Muscle layer of duodenum (tissue), 2 donors: Measurements from ENCODE around the gene LRMDA.

ENCODE experiments used
- H3K27ac ChIP-seq: one replicate; pipeline ENCODE4 v1.7.0; 2013; ENCODE audit warnings: mild to moderate bottlenecking, low read length
- H3K27me3 ChIP-seq: one replicate; pipeline ENCODE4 v1.7.0; 2013; ENCODE audit warnings: low read depth, mild to moderate bottlenecking, control low read depth, low read length
- H3K36me3 ChIP-seq, 2 donors: one replicate each; pipeline ENCODE4 v1.7.0; 2013; ENCODE audit warnings: low read length in 2 of 2, control low read depth in 1 of 2, mild to moderate bottlenecking in 1 of 2; ENCODE audit not compliant: insufficient read depth in 2 of 2, control insufficient read depth in 1 of 2
- H3K4me1 ChIP-seq, 2 donors: one replicate each; pipeline ENCODE4 v1.7.0; 2013; ENCODE audit warnings: low read length in 2 of 2, mild to moderate bottlenecking in 2 of 2, control low read depth in 1 of 2, moderate library complexity in 1 of 2; ENCODE audit not compliant: insufficient read depth in 2 of 2, control insufficient read depth in 1 of 2
- H3K4me3 ChIP-seq, 2 donors: one replicate each; pipeline ENCODE4 v1.7.0; 2013; ENCODE audit warnings: low read length in 2 of 2, low read depth in 1 of 2, mild to moderate bottlenecking in 1 of 2
- H3K9me3 ChIP-seq, 2 donors: one replicate each; pipeline ENCODE4 v1.7.0; 2013; ENCODE audit warnings: low read length in 2 of 2, control low read depth in 1 of 2, mild to moderate bottlenecking in 1 of 2; ENCODE audit not compliant: control insufficient read depth in 1 of 2
- donor health status: healthy.

The LRMDA gene

DNA sequence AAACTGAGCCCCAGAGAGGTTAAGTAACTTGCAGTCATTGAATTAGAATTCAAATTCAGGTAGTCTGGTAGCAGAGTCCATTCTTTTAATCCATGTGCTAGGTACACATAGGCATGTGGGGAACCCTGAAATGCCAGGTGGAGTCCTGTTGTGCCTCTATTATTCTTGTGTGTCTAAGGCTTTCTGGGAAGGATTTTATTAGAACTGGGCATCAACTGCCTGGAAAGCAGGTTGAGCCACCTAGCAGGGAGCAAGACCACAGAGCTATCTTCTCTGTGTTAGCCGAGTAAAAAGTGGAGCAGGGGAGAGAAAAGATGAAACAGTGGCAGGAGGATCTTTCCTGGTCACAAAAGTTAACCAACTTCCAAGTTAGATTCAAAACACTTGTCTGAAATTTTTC is 494.6 kb downstream of the LRMDA start:
- H3K9me3 ChIP-seq = no peaks in the 10 kb centered on the region
- H3K4me1 ChIP-seq = no peaks in the 10 kb centered on the region
- H3K27me3 ChIP-seq = no peaks in the 10 kb centered on the region
- no peak overlapping the region for H3K4me3 ChIP-seq
- no peak overlapping the region for H3K27ac ChIP-seq
- no peaks in the 10 kb centered on the region for H3K36me3 ChIP-seq

DNA sequence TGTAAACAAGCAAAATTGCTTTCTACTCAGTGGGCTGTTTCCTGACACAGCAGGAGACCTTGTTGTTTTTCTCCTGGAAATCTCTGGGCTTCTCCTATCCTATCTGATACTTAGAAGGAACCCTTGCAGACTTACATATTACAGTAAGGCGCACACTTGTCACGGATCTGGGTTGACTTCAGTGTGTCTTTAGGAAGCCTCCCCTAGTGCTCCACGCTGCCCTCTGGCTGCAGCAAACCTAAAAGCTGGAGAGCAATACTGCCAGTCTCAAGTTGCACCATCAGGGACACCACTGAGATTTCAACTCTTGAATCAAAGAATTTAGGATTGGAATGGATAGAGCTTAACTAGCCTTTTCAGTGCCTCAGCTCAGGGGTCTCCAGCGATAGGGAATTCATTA is 495.3 kb downstream of the LRMDA start:
- Histone ChIP-seq H3K4me1 (no peaks in the 10 kb centered on the region), H3K36me3 (no peaks in the 10 kb centered on the region), H3K27ac (no peak overlapping the region), H3K9me3 (no peaks in the 10 kb centered on the region), H3K4me3 (no peak overlapping the region), H3K27me3 (no peaks in the 10 kb centered on the region)

DNA sequence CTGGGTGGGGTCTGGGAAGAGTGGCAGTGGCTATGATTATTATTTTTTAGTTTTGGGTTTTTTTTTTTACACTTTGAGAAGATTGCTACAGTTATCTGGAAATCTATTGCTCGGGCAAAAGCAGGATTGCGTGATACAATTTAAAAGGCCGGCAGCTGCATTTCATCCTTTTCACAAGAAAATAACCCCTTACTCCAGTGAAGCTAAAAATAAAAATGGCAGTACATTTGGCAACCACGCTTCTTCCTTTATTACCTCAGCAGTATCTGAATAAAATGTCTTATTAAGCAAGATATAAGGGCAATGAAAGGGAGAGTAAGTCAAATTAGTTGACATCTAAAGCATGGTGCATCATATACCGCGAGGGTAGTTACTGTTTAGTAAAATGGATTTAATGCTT is 496.8 kb downstream of the LRMDA start:
- Histone ChIP-seq H3K9me3 (no peaks in the 10 kb centered on the region), H3K27ac (no peak overlapping the region), H3K4me1 (no peaks in the 10 kb centered on the region), H3K36me3 (no peaks in the 10 kb centered on the region), H3K27me3 (no peaks in the 10 kb centered on the region), H3K4me3 (no peak overlapping the region)

DNA sequence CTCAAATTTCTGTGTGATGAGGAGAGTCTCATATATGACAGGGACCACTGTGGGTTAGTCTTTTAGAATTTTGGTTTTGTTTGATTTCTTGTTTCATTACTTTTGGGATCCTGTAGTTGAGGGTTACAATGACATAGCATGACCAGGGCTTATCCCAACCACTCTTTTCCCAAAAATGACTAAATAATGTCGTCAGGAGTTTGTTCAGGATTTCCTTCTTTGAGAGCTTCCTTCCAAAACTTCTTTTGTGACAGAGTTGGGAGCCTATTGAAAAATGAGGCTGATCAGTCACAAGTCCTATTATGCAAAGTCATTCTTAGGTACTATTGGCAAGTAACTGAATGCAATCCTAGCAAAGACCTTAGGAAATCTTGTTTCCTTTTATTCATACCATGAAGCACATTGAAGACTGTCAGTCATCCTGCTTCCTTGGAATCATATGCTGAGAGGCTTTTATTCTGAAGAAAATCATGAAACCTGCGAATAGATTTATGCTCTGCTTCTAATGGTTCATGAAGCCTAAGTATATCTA is 498.3 kb downstream of the LRMDA start:
- H3K27ac ChIP-seq = no peak overlapping the region
- no peaks in the 10 kb centered on the region for H3K27me3 ChIP-seq
- H3K36me3 ChIP-seq = no peaks in the 10 kb centered on the region
- no peaks in the 10 kb centered on the region for H3K9me3 ChIP-seq
- H3K4me3 ChIP-seq = no peak overlapping the region
- no peaks in the 10 kb centered on the region for H3K4me1 ChIP-seq

DNA sequence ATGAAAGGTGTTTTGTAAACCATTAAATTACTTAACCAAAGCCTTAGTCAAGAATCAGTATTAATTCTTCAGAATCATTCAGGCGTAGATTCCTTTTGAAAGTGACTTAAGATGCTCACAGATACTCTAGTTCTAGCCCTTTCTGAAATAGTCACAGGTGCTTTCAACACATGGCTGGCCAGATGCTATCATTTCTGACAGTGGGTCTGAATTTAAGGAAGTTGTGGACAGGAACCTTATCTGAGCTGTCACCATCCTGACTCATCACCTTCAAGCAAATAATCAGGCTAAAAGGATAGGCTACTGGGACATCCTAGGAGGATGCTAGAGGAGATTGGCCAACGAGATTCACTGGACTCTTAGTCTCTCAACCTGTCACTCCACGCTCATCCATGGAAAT is 501.5 kb downstream of the LRMDA start:
- Histone ChIP-seq H3K9me3 (no peaks in the 10 kb centered on the region), H3K27ac (no peak overlapping the region), H3K27me3 (no peaks in the 10 kb centered on the region), H3K36me3 (no peaks in the 10 kb centered on the region), H3K4me3 (no peak overlapping the region), H3K4me1 (no peaks in the 10 kb centered on the region)

DNA sequence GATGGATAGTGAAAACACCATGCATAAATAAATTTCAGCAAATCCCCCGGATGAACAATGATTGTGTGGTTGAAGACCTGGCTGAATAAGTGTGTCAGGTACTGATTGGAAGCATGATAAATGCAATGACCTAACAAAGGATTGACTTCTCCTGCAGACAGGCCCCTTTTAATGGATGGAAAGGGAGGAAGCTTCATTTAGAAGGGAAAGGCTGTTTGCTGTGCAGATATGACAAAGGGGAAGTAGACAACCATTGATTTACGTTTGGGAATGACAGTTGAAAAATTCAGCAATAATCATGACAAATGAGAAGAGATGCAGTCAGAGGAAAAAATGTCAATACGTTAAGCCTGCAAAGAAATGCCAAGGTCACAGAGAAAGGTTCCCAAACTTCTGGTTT is 503.8 kb downstream of the LRMDA start:
- Histone ChIP-seq H3K27me3 (no peaks in the 10 kb centered on the region), H3K36me3 (no peaks in the 10 kb centered on the region), H3K27ac (no peak overlapping the region), H3K9me3 (no peaks in the 10 kb centered on the region), H3K4me3 (no peak overlapping the region), H3K4me1 (no peaks in the 10 kb centered on the region)

DNA sequence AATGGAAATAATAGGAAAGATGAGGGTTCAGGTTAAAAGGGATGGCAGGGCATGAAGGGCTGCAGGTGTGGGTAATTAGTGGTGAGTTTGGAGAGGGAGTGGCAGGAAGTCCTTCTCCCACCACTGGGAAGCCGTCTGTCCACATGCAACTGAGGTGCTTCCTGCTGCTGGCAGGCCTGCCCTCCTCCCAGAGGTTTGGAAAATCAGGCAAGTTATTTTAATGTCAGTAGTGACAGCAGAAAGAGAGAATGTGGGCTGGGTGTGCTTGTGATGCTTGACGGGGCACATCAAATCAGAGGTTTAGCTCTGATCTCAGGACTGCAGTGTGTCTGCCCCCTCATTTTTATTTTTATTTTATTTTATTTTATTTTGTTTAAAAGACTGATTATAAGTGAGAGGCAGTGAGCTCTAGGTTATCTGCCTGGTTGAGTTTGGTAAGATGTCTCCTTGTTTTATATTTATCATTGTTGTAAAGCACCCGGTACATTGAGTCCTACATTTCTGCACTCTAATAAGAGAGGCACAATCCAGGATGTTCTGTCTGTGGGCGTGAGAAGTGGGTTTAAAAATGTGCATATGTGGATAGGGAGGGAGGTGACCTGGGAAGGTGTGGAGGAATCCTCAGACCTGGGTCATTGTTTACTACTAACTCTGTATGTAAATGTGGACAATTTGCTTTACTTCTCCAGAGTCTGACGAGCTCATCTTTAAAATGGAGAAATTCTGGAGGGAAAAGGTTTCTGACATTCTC is 504.4 kb downstream of the LRMDA start:
- Histone ChIP-seq H3K4me1 (no peaks in the 10 kb centered on the region), H3K4me3 (no peak overlapping the region), H3K9me3 (no peaks in the 10 kb centered on the region), H3K27me3 (no peaks in the 10 kb centered on the region), H3K36me3 (no peaks in the 10 kb centered on the region), H3K27ac (no peak overlapping the region)

DNA sequence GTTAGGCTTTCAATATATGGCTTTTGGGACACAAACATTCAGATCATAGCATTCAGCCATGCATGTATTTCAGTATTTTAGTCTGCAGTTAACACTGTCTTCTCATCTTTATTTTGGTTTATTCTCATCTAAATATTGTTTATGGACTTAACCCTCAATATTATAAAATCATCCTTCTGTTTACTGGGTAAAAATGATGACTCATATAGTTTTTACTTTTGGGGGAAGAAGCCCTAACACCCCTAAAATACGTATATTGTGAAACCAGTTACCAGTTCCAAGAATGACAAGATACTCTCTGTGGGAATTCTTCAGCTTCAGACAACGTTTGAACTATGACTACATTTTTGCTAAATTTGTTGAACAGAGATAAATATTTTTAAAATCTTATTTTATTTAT is 505.4 kb downstream of the LRMDA start:
- Histone ChIP-seq H3K27me3 (no peaks in the 10 kb centered on the region), H3K36me3 (no peaks in the 10 kb centered on the region), H3K9me3 (no peaks in the 10 kb centered on the region), H3K27ac (no peak overlapping the region), H3K4me1 (no peaks in the 10 kb centered on the region), H3K4me3 (no peak overlapping the region)

DNA sequence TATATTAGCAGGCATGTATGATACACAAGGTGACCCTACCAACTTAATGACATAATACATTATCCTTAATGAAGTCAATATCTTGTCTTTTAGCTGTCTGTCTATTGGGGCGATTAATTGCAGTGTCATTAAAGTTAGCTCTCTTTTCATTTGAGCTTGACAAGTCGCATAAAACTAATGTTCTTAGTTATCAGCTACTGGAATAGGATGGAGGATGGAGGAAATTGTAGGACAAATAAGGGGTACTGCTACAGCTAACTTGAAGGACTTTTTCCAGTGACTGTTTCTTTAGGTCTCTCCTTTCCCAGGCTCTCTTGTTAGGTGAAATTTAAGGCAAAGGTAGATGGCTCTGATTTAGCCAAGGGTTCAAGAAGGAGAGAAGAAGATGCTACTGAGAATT is 506.4 kb downstream of the LRMDA start:
- Histone ChIP-seq H3K27me3 (no peaks in the 10 kb centered on the region), H3K27ac (no peak overlapping the region), H3K36me3 (no peaks in the 10 kb centered on the region), H3K9me3 (no peaks in the 10 kb centered on the region), H3K4me1 (no peaks in the 10 kb centered on the region), H3K4me3 (no peak overlapping the region)

DNA sequence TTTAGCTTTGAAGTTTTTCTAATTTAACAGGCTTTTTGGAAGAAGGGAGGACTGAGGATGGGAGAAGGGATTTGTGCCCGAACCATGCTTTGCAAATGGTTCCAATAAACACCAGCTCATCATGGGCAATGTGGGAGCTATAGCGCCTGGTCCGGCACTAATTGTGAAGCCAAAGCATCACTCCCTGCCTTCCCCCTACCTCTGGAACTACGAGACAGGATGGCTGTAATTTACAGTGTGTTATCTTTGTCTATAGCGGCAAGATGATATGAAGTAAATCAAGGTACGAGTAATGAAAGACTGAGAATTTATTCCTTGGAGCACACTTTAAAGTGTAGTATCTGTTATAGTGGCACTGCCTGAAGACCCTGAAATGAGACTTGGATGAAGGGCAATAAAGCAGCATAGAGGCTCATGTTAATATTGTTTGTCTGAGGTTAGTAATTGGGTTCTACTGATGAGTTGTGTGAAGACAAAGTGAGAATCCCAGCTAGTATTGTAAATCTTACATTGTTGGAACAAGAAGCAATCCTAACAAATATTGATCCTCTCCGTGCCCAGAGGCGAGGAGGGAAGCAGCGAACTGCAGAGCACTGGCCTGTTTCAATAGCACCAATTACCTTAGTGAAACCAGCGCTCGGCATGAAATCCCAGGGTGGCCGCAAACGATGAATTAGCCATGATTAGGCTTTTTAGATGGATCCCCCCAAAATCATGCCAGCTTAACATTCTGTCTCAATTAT is 507.1 kb downstream of the LRMDA start:
- H3K4me3 ChIP-seq = no peak overlapping the region
- H3K27me3 ChIP-seq = no peaks in the 10 kb centered on the region
- H3K36me3 ChIP-seq = no peaks in the 10 kb centered on the region
- H3K4me1 ChIP-seq = no peaks in the 10 kb centered on the region
- H3K9me3 ChIP-seq = no peaks in the 10 kb centered on the region
- H3K27ac ChIP-seq = no peak overlapping the region

DNA sequence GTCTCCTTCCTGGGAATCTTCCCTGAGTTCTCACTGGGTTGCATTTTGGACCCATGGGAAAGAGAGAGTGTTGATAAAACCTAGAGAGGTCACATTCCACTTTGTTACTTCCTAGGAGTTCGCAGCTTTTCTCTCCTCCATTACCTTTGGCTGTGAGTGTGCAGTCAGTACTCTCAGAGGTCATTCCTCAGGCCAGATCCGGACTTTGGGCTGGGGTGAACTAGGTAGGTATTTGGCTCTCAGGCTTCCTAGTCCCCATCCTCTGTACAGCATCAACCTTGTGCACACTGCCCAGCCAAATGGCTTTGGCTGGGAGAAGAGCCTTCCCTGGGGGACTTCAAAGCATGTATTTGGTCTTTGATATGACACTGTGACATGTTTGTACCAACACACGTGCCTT is 508.1 kb downstream of the LRMDA start:
- H3K36me3 ChIP-seq = no peaks in the 10 kb centered on the region
- no peaks in the 10 kb centered on the region for H3K9me3 ChIP-seq
- H3K4me3 ChIP-seq = no peak overlapping the region
- H3K4me1 ChIP-seq = no peaks in the 10 kb centered on the region
- no peak overlapping the region for H3K27ac ChIP-seq
- no peaks in the 10 kb centered on the region for H3K27me3 ChIP-seq
